NCI-H510A (cell line): Measurements from ENCODE around the gene RMND5A.
A peak's percentile ranks its signal among the peaks of the same experiment; 100 is the strongest.
"Not testable (repeated sequence)": the region's sequence is repeated elsewhere in the genome, so short reads cannot be mapped to it uniquely, and the experiment has no call there.

ENCODE experiments used
- DNase-seq: peaks from one replicate; lab custom pipeline; 2025; lab: John Stamatoyannopoulos, UW

The RMND5A gene

GRCh38 chr2:86719637-86720539 is at the start of gene RMND5A:
RMND5A (plus strand) TSS chr2:86720291; CDS start chr2:86720668, 377 bp downstream.
- peak; percentile 85 for DNase-seq

GRCh38 chr2:86671337-86671981 is 48.6 kb upstream of the RMND5A start:
- DNase-seq, result no peak

- DNase-seq, result no peak
Measured at GRCh38 chr2:86672027-86672545, 48.0 kb upstream of the RMND5A start.

- DNase-seq, result no peak
Measured at GRCh38 chr2:86673011-86673410, 47.1 kb upstream of the RMND5A start.

GRCh38 chr2:86673986-86674670 is 46.0 kb upstream of the RMND5A start:
- no peak for DNase-seq

- no peak for DNase-seq
Measured at GRCh38 chr2:86675104-86675503, 45.0 kb upstream of the RMND5A start.

DNA sequence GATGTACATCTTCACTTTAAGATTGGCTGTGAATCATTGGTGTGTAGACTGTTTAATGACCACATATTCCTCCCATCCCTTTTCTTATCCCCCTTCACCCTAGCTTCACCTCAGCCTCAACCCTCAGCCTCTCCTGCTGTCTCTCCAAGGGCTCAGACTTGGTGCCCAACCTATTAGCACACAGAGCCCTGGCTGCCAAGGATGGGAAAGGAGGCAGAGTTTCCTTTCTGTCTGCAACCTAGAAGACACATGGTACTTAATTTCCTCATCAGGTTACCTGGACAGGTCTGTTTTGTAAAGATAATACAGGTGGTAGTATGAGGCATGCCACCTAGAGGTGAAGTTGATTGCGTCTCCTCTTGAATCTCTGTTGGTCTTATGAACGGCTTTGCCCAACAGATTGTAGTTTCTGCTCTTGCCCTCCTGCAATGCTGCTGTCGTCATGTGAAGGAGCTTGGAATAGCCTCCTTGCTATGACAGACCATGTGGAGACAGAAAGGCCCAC is 44.5 kb upstream of the RMND5A start:
- DNase-seq, result no peak

DNA sequence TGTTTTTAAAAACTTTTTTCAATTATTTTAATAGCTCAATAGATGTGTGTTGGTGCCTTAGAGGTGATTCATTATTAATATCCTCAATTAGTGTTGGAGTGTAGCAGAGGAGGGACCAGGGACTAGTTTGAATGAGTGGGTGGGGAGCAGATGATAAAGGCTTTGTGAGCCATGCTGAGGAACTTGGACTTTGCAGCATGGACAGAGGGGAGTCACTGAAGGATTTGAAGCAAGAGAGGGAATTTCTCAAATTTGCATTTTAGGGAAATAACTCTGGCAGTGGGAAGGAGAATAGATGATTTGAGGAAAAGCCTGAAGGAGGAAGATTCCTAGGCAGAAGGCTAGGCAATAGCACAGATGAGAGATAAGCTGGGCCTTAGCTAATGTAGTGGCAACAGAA is 42.3 kb upstream of the RMND5A start:
- DNase-seq, result no peak

DNA sequence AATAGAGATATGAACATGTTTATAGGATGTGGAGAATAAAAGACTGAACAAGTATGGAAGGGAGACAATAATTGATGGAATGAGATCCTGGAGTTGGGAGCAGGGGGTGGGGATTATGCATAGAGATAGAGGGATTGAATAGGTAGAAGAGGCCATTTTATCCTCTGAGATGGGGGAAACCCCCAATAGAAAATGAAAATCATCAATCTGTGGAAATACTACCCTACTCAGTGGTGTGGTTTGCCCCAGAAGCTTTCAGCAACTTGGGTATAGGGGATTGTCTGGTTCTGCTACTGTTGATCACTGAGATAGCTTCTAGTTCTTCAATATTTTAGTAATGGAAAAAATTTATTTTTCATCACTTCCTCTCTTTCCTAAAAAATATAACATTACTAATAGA is 41.1 kb upstream of the RMND5A start:
- no peak for DNase-seq

DNA sequence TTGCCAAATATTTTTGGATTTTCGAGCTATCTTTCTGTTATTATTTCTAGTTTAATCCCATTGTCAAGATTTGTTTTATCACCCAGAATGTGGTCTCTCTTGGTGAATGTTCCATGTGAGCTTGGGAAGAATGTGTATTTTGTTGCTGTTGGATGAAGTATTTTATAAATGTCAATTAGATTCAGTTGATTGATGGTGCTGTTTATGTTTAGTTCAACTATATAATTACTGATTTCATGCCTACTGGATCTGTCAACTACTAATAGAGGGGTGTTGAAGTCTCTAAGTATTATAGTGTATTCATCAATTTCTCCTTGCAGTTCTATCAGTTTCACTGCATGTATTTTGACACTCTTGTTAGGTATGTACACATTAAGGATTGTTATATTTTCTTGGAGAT is 34.7 kb upstream of the RMND5A start:
- DNase-seq, result no peak

DNA sequence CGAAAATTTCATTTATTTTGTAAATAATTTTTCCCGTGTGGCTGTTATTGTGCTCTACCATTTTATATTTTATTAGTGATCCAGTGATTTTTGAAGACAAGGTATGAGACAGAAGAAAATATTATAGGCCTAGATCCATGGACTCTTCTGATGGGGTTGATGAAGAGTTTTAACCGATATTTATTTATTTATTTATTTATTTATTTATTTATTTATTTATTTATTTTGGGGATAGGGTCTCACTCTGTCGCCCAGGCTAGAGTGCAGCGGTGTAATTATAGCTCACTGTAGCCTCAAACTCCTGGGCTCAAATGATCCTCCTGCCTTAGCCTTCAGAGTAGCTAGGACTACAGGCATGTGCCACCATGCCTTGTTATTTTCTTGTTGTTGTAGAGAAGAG is 33.6 kb upstream of the RMND5A start:
- DNase-seq, result no peak

DNA sequence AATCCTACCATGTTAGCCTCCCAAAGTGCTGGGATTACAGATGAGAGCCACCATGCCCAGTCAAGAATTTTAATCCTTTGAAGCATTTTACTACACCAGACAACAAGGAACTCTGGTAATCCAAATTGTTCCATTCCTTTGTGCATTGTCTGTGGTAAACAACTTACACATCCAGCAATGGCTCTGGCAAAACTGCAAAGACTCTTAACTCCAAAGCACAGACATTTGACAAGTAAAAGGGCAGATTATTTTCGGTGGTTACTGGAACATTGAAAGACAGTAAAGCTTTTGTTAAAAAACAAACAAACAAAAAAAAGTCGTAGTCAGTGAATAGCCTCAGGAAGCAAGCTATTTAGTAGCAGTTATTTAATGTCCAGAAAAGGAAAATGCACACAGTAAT is 33.2 kb upstream of the RMND5A start:
- no peak for DNase-seq

DNA sequence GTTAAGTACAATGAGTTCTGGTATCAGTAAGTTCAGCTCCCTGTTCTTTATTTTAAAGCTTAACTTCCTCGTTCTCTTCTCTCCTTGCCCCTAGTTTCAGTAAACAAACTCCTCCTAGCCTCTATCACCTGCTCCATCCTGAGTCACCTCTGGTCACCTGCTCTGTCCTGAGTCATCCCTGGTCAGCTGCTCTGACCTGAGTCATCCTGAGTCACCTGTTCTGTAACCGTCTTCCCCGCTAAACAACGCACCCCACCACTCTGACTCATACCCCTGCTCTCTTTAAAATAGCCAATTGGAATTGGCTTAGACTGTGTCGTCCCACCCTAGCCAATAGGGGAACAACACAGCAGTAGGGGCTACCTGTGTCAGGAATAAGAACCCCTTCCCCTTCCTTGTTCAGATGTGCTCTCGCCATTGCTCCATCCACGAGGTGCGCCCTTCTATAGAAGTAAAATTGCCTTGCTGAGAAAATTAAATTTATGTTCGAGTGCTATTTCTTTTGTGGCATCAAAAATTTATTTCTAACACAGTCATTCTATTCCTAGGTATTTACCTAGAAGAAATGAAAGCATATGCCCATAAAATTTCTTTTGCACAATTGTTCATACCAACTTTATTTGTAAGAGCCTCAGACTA is 24.9 kb upstream of the RMND5A start:
- no peak for DNase-seq

GRCh38 chr2:86697551-86698104 is 22.5 kb upstream of the RMND5A start:
- DNase-seq, result no peak

DNA sequence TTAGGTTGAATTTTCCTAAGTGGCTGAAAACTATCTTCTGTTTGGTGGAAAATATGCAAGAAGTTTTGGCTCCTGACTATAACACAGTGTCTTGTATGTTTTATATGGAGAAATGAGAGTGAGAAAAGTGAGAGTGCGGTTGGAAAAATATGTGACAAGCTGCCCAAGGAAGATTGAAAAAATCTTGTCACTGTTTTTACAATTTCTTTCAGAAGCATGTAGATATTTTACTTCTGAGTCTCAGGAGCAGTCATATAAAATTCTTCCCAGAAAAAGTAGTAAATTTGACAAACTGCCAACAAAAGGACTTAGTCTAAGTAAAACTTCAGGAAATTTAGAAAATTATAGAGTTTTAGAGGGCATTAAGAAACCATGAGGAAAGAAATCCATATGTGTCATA is 19.4 kb upstream of the RMND5A start:
- DNase-seq, result no peak

DNA sequence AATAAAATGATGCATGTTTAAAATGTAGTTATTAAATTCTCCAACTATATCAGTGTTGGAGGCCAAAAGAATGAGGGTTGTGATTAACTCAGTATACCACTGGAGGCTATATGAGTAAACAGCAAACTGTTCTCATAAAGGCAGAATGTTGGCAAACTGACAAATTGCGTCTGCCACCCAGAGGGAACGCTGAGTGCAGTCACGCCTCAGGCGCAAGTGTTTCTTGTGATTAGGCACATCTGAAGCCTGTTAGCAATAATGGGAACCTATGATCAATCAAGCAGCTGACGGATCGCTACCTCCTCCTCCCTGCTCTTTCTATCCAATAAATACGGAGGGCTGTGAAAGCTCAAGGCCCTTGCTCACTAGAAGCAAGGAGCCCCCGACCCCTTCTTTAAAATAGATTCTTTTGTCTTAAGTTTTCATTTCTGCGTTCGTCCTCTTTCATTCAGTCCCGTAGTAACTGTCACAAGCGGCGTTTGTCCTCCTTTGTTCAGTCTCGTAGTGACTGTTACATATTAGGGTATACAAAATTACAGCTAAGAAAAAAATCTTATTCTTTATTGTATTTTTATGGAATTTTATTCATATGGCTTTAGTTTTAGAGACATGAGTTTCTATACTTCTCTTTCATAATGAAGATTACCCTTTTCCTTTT is 16.3 kb upstream of the RMND5A start:
- DNase-seq, result no peak

GRCh38 chr2:86704459-86704971 is 15.6 kb upstream of the RMND5A start:
- DNase-seq, result no peak

DNA sequence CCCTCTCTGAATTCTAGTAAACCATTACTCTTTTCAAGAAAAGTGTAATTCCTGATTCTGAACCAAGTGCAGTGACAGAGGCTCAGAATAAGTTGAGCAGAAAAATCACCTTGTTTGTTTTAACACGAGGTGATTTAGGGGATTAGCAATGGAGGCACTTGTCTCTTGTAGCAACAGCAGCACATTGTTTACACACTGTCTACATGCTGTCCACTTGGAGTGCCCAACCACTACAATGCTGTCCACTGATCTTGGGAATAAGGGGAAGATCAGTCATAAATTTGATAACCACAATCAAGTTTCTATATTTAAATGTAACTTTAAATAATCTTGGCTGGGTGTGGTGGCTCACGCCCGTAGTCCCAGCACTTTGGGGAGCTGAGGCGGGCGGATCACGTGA is 13.9 kb upstream of the RMND5A start:
- DNase-seq, result no peak

DNA sequence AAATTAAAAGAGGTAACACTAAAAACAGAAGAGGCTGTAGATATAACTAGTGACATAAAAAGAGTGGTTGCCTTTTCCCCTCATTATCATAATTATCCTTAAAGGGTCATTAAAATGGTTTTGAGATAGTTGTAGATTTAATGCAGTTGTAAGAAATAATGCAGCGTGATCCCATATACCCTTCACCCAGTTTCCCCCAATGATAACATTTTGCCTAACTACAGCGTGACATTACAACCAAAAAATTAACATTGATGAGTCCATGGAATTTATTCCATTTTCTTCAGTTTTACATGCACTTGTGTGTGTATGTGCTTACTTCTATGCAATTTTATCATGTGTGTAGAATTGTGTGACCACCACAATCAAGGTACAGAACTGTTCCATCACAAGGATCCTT is 13.2 kb upstream of the RMND5A start:
- no peak for DNase-seq

DNA sequence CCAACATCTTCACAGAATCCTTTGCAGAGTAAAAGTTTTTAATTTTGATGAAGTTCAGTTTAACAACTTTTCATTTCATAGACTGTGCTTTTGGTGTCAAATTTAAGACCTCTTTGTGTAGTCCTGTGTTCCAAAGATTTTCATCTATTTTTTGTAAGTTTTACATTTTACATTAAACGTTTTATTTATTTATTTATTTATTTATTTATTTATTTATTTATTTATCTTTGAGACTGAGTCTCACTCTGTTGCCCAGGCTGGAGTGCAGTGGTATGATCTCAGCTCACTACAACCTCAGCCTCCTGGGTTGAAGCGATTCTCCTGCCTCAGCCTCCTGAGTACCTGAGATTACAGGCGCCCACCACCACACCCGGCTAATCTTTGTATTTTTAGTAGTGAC is 12.0 kb upstream of the RMND5A start:
- not testable (repeated sequence) for DNase-seq
